GOT3 (cell line): ENCODE results near the gene SENP1.
"Not testable (repeated sequence)": the region's sequence is repeated elsewhere in the genome, so short reads cannot be mapped to it uniquely, and the experiment has no call there.

ENCODE experiments used
- DNase-seq: peaks from one replicate; lab custom pipeline; 2025; ENCODE audit warnings: mixed read lengths; lab: John Stamatoyannopoulos, UW

Gene SENP1

DNA sequence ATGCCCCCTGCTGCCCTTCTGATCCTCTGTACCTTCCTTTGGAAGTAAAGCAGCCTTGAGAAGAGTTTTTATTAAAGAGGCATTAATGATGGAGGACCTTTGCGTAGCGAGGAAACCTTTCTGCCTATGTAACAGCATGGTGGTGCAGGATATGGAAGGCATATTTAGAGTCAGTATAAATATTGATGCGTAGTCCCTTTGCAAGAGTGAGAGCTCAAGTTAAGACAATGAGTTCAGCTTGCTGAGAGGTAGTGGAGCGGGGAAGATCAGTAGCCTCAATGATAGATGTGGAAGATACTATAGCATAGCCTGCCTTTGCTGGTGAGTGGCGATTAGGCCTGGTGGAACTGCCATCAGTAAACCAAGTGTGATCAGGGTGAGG is 5.4 kb upstream of the SENP1 start:
- not testable (repeated sequence) for DNase-seq

DNA sequence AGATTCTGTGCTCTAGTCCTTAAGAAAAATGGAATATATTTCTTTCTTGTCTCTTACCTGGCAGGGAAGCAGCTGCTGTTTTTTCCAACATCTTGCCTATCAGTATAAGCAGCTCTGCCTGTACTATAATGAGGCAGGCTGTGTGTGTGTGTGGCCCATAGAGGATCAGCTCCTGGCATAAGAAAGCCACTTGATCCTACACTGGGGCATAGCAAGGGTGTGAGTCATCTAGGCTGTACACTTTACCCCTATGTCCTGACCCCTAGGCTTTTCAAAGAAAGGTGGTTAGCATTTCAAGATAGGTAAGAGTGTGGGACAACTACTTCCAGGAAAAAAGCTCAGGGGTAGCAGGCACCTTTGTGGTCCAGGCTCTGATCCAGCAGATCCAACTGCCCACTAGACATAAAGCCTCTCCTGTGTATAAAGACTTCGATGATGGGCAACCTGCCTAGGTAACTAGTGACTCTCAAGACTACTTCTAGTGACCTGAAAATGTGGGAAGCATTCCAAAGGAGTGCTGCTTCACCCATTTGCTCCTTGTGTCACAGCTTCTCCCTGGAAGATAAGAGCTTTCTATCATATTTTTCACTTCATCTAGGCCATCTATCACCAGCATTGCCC is 4.9 kb upstream of the SENP1 start:
- DNase-seq = no peak

DNA sequence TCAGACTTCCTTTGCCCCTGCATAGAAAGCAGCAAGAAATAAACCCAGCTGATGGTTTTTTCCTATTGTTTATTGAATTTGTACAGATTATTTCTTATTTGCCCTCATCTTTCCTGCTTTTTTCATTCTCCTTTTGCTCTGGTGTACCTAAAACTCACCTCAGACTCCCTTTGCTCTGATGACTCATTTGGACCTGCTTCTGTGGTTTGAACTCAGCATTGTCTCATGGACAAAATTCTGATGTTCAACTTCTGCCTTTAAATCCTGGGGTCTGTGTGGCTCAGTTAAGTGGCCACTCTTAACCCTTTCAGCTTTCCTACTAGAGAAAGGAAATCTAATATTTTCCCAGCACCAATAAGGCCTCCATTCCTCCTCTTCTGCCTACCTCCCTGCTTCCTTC is 3.5 kb upstream of the SENP1 start:
- no peak for DNase-seq

DNA sequence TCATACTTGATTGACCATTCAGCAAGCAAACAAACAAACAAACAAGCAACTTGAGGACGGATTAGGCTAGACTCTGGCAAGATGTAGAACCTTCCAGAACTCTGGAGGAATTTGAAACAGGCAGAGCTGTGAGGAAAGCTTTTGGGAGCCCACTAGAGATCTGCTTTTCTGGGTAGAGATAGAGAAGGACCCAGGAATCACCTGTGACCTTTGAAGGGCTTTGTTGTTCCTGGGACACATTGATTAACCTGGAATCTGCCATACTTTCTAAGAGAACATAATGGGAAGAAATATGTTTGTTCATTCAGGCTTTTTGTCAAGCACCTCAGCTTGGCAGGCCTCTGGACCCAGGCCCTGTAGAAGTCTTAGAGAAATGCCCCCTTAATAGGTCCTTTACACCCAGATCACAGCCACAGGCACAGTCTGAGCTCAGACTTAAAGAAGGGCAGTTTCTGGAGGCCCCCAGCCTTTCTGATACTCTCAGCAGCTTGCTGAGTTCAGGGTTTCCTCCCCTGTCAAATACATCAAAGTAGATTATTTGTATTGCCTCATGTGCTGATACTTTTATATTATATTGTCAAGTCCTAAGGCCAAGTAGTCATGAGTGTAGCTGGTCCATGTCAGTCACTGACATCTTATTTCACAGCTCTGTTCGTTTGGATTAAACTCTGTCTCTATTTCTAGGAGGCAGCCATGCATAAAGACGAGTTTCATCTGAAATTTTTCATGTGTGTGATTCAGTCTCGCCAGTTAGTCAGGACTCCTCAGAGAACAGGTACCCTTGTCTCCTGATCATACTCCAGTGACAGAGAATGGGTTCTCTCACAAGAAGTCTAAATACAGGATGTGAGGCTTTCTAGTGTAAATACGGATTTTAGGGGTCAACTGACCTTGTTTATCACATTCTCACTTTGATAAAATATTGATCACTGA is 1.1 kb upstream of the SENP1 start:
- DNase-seq = no peak

DNA sequence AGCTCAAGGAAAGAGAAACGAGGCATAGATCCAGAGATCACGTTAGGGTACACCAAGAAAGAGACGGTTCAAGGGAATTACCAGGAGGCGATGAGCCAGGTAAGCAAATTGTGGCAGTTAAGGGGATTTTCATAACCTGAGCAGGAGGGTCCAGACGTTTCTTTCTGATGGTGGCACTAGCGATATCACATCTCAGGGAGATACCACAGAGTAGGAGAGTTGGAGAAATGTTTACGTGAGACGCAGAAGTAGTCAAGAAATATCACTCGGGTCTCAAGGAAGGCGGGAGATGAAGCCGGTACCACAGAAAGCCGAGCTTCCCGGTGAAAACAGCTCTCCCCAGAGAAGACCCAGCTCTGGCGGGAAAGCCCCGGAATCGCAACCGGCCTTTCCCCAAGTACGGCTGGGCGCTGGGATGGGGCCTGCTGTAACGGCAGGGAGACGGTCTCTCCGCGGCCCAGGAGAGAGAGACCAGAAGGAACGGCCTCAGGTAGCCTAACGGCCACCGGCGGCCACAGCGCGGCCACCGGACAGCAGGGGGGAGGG is 485 bp downstream of the SENP1 start:
- DNase-seq = no peak

DNA sequence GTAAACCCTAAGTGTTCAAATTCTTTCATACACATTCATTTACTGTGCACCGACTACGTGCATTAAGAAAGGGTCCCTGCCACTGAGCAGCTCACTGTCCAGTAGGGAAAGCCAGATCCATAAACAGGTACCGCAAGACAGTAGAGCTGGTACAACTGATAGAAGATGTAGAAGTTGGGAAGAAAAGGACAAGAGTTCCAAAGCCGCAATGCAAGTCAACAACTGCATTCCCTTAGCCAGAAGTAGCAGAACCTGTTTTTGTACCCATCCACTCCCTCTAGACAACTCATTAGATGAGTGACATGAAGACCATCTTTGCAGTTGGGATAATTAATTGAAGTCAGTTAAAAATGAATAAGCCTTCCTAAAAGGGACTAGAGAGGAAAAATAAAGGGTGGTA is 1.3 kb downstream of the SENP1 start:
- DNase-seq = no peak

DNA sequence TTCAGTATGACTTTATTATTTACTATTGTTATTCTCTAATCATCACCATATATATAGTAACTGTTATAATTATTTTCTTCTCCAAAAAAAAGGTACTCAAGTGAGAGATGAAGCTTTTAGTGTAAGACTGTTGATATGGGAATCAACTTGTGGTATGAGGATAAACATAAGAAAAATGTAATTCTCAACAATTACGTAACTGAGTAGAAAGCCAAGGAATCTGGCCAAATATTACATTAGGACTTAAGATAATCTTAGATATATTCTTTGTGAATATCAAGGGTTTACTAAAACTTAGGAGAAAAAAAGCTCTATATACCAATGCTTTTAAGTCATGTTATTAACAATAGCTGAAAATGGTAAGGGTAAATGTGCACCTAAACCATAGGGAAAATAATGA is 13.3 kb downstream of the SENP1 start:
- DNase-seq = no peak

DNA sequence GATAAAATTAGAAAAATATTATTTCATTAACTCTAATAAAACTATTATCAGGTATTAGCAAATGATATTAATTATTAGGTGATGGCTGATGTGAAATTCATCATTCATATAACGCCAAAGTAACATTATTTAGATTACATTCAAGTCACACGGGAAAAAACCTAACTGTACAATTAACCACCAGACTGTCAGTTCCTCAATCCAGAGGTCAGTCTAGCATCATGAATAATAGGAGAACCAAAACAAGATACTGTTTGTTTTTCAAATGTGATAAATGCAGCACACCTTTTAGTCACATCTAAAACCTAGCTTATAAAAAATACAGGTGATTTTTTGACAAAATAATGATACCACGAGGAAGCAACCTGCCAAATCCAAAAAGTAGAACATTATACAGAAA is 19.6 kb downstream of the SENP1 start:
- no peak for DNase-seq

DNA sequence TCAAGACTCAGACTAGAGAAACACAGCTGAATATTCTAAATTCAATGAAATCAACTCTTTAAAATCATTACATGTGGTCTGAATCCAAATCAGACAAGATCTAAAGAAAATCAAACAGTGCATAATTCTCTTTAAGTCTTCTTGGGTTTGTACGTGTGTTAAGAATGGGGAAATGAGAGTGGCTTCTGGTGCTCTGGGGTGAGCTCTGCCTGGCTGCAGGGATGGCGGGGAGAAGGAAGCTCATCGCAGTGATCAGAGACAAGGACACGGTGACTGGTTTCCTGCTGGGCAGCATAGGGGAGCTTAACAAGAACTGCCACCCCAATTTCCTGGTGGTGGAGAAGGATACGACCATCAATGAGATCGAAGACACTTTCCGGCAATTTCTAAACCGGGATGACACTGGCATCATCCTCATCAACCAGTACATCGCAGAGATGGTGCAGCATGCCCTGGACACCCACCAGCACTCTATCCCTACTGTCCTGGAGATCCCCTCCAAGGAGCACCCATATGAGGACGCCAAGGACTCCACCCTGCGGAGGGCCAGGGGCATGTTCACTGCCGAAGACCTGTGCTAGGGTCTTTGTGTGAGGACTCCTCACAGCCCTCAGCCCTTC is 20.9 kb downstream of the SENP1 start:
- no peak for DNase-seq

DNA sequence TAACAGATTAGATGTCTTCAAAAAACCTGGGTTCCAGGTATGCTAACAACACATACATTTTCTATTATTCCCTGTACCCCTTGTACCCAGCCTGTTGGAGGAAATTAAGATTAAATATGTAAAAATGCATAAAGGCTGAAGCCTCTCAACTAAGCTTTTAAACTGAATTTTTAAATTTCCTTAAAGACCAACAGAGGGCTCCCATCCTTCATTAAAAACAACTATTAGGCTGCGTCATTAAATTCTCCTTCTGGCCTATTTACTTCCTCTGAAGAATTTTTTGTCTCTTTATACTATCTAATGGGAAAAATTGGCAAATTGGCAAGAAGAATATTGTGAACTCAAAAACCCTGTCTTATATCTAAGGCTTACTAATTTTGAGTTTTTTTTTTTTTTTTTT is 21.8 kb downstream of the SENP1 start:
- DNase-seq = no peak

DNA sequence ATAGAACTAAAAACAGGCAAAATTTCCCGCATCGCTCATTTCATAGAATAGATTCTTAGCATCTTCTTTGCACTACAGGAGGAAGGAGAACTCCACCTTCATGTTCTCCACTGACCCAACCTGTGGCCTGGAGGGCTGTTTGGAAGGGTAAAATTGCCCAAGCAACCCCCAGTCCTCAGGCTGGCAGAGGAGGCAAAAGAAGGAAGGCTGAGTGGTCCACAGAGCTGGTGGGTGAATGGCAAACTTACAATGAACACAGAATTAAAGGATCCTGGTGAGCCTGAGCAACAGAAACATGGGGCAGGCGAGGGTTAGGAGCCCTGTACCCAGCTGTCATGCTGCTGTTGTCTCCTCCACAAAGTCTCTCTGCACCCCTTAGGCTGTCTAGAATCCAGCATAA is 25.1 kb downstream of the SENP1 start:
- no peak for DNase-seq

DNA sequence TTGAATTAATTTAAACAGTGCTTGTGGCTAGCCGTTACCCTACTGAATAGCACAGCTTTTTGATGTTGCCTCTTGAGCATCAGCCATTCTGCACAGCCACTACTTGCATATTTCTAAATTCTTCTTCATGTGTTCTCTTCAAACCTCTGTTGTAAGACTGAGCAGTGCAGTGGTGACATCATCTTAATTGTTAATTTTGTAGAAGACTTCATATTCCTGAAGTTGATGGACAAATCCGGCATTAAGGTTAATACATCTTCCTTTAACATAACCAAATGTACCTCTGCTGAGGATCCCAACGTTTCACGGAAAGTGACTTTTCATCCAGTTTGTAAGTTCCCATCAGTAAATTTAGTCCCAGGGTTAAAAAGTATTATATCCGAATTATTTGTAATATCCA is 25.6 kb downstream of the SENP1 start:
- no peak for DNase-seq

DNA sequence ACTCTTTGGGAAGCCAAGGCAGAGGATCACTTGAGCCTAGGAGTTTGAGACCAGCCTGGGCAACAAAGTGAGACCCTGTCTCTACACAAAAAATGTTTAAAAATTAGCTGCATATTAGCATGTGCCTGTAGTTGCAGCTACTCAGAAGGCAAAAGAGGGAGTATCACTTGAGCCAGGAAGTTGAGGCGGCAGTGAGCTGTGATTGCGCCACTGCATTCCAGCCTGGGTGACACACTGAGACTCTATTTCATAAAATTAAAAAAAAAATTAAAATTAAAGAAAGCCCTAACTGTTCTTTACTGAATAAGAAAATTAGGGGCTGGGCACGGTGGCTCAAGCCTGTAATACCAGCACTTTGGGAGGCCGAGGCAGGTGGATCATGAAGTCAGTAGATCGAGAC is 27.0 kb downstream of the SENP1 start:
- no peak for DNase-seq

DNA sequence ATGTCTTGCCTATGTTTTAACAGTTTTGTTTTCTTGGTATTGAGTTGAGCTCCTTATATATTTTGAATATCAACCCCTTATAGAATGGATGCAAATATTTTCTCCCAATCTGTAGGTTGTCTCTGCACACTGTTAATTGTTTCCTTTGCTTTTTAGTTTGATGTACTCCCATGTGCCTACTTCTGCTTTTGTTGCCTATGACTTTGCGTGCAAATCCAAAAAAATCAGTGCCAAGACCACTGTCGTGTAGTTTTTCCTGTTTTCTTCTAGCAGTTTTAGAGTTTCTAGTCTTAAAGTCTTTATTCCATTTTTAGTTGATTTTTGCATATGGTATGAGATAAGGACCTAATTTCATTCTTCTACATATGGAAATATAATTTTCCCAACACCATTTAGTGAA is 28.8 kb downstream of the SENP1 start:
- no peak for DNase-seq

DNA sequence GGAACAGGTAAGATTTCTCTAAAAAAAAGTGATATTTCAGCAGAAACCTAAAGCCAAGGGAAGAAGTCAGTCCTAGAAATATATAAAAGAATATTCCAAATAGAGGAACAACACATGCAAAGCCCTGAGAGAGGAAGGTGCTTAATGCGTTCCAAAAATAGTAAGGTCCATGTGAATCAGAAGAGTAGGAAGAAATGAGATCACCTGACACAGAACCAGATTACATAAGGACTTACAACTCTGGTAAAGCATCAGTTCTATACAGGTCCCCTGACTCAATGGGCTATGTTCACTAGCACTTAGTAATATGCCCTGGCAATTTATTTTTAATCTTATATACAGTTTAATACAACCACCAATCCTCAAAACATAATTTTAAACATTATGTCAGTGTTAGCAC is 30.0 kb downstream of the SENP1 start:
- no peak for DNase-seq

DNA sequence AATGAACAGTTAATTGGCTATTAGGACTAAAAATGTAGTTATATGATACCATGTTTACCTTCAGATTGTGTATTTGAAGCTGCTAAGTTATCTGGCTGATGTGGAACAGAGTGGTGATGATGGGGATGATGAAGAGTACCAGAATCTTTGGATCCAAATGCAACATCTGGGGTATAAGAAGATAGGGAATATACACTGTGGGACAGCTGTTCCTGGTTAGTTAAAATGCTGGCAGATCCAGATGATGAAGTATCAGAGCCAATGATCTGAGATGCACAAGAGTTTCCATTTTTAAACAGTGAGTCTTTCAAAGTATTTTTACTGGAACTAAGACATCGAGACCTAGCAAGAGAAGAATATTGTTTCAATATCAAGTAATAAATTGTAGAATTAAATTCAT is 31.6 kb downstream of the SENP1 start:
- DNase-seq = no peak

DNA sequence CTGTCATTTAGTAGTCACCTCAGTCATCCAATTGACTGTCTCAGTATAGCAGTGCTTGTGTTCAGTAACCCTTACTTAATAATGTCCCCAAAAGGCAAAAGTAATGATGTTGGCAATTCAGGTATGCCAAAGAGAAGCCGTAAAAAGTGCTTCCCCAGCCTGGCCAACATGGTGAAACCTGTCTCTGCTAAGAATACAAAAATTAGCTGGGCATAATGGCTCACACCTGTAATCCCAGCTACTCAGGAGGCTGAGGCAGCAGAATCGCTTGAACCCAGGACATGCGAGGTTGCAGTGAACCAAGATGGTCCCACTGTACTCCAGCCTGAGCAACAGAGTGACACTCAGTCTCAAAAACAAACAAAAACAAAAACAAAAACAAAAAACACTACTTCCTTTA is 33.6 kb downstream of the SENP1 start:
- DNase-seq = no peak

DNA sequence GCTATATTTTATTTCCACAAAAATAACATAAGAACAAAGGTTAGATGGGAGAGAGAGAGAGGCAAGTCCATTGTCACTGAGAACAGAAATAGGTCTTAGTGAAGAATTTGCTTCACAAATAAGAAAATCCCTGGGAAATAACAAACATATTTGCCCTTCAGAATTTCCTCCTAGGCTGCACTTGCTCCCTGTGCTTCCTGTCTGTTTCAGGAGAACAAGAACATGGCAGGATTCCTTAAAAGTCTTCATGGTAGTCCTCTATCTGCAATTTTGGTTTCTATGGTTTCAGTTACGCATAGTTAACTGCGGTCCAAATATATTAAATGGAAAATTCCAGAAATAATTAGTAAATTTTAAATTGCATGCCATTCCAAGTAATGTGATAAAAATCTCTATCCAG is 34.1 kb downstream of the SENP1 start:
- DNase-seq = no peak

DNA sequence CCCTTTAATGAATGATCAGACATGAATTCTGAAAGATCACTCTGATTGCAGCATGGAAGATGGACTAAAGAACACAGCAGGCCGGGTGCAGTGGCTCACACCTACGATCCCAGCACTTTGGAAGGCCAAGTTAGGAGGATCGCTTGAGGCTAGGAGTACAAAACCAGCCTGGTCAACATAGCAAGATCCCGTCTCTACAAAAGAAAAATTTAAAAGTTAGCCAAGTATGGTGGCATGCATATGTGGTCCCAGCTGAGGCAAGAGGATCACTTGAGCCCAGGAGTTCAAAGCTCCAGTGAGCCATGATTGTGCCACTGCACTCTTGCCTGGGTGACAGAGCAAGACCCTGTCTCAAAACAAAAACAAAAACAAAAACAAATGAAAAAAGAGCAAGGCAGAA is 35.1 kb downstream of the SENP1 start:
- no peak for DNase-seq

DNA sequence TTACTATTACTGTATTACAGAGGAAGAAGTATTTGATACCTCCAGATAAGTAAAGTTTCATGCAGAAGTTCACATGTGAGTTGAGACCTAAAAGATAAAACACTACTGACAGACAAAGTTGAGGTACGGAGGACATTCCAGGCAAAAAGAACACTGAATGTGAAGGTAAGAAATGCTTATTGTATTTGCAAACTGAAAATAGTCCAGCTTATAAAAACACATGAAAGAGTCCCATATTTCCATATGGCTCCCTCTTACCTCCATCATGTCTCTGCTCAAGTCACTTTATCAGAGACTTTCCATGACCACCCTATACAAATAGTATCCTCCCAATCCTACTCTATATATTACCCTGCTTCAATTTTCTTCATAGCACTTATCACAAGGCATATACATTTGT is 35.8 kb downstream of the SENP1 start:
- DNase-seq = no peak

DNA sequence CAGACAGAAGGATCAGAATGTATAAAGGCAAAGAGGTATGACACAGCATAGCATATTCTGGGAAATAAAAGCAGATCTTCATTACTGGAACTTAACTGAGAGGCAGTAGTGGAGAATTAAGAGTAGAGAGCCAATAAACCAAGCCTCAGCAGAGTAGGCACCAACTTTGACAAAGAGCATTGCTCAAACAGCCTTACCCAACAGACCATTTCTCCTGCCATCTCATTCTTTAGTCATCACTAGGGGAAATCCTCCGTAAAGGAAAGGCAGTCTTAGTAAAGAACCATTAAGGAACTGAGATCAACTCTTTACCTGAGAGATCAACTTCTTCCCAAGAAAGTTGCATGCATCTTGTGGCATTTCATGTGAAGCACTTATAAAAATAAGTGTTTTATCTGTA is 36.6 kb downstream of the SENP1 start:
- DNase-seq = no peak

DNA sequence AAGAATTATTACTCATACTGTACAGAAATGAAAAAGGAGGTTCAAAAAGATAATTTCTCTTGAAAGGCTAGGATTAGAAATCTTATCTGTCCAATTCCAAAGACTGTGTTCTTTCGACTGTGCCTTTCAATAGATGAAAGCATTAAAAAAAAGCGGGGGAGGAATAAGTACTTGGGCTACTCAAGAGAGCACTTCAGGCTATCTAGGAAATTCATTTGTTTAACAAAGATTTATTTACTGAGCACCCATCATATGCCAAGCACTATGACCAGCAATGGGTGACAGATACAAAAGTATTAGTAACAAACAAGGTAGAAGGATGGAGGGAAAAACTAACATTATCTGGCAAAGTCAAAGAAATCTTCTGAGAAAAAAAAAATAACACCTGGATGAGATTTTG is 37.4 kb downstream of the SENP1 start:
- no peak for DNase-seq
